Muscle of back (tissue), 11 donors: Measurements from ENCODE around the gene TATDN3. TPM values are rescaled to one million over a fixed set of nuclear protein-coding genes. Genes with fewer than 3 reads are reported as not detected.
"Not testable (repeated sequence)": the region's sequence is repeated elsewhere in the genome, so short reads cannot be mapped to it uniquely, and the experiment has no call there.

Experiments used
- DNase-seq, 3 donors: peaks; one replicate each; pipeline versions ENCODE4 v3.0.0 to v3.0.0-alpha.2; 2013
- polyA plus RNA-seq, 10 donors: library from polyadenylated mRNA; unstranded; fragments of 120-200 nt; gene quantifications; one replicate each; pipeline ENCODE4 v1.2.1, GENCODE V29; 2013; ENCODE audit not compliant: insufficient read length in 10 of 10

TATDN3 gene
- polyA plus RNA-seq, 10 donors = 8.8 to 11.9 (median 10.9) TPM

DNA sequence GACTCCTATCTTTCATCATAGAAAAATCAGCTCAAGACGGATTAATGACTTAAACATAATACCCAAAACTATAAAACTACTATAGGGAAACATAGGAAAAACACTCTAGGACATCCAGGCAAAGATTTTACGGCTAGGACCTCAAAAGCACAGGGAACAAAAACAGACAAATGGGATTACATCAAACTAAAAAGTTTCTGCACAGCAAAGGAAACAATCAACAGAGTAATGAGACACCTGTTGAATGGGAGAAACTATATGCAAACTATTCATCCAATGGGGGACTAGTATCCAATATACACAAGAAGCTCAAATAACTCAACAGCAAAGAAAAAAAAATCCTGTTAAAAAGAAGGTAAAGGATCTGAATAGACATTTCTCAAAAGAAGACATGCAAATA lies 18.7 kb upstream of the TATDN3 start:
- DNase-seq = no peak

DNA sequence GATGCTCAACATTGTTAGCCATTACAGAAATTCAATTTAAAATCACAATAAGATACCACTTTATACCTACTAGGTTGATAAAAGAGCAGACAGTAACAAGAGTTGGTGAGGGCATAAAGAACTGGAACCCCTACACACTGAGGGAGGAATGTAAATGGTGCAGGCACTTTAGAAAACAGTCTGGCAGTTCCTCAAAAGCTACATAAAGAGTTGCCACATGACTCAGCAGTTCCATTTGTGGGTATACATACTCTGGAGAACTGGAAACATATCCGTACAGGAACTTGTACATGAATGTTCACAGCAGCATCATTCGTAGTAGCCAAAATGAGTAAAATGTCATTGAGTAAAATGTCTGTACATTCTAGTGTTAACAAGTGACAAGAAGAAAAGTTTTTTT lies 17.1 kb upstream of the TATDN3 start:
- peak in 1 of 3 donors; percentile 22 for DNase-seq

DNA sequence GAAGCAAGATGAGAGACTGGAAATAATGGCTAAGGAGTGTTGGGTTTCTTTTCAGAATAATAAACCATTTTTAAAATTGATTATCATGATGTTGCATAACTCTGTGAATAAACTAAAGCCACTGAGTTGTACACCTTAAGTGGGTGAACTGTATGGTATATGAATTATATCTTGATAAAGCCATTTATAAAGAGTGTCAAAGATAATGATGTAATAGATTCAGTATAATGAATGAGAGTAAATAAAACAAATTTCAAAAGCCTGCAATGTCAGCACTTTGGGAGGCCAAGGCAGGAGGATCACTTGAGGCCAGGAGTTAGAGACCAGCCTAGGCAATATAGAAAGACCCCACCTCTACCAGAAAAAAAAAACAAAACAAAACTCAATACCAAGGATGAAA lies 16.5 kb upstream of the TATDN3 start:
- DNase-seq = no peak

DNA sequence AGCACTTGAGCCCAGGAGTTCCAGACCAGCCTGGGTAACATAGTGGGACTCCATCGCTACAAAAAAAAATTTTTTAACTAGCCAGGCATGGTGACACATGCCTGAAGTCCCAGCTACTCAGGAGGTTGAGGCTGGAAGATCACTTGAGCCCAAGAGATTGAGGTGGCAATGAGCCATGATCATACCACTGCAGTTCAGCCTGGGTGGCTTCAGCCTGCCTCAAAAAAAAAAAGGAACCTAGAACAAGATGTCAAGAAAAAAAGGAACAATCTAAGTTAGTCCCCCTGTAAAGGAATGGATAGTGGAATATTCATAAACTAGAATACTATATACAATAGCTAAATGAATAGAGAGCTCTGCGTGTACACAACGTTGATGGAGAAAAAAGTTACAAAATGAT lies 14.5 kb upstream of the TATDN3 start:
- DNase-seq = no peak

DNA sequence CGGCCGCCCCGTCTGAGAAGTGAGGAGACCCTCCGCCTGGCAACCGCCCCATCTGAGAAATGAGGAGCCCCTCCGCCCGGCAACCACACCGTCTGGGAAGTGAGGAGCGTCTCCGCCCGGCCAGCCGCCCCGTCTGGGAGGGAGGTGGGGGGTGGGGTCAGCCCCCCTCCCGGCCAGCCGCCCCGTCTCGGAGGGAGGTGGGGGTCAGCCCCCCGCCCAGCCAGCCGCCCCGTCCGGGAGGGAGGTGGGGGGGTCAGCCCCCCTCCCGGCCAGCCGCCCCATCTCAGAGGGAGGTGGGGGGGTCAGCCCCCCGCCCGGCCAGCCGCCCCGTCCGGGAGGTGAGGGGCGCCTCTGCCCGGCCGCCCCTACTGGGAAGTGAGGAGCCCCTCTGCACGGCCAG lies 12.6 kb upstream of the TATDN3 start:
- DNase-seq = not testable (repeated sequence)

DNA sequence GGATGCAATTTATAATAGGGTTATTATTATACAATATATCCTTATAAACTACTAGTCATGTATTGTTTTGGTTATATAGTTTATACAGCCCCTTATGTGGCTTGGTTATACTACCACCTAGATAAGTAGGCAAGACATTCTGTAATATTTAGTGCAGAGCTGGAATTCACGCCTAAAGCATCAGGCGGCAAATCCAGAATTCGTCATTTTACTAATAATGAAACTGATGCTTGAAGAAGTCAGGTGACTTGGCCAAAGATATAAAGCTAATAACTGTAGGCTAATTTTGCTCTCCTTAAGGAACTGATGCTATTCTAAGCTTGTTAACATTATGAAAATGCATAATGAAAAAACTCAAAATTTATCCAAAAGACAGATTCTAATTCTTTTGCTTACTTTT lies 10.9 kb upstream of the TATDN3 start:
- DNase-seq = no peak

DNA sequence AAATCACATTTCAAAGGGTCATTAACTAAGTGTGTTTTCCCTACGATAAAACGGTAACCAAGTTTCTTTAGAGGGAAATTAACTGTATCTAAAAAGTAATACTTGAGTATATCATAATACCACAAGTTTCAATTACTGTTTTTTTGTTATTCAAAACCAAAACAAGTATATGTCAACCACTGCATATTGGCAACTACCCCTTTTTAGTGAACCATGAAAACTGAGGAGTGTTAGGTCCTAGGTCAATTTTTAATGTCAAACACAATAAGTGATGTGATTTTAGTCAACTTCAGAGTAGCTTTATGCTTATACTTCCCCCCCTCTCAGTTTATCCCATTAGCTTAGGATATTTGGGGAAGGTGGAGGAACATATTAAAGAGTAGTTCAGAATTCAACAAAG lies 10.5 kb upstream of the TATDN3 start:
- no peak for DNase-seq

DNA sequence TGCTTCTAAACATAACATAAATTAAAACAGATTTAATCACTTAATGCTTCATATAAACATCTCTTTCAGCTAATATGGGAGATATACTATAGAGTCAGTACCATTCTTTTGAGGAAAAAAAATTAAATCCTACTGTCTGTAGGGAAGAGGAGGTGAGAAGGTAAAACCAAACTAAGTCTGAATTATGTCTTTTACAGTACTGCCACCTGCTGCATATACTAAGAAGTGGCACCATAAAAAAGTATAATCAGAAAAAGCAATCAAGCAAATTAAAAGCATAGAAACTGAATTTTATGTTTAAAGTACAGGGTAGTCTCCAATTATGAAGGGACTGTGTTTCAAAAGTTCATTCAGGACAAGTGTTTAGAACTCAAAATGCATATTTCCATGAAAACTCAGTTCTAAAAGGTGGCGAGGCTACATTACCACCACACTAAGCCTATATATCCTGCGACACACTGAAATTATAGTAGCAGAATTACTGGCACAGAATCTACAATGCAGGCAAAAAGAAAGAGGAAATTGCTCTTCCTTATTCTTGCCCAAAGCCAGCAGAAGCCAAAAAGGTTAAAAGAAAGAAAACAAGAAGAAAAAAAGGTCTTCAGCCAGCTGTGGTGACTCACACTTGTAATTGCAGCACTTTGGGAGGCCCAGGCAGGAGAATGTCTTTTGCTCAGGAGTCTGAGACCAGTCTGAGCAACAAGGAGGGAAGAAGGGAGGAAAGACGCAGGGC lies 9.1 kb upstream of the TATDN3 start:
- peak in 1 of 3 donors; percentile 32 for DNase-seq

DNA sequence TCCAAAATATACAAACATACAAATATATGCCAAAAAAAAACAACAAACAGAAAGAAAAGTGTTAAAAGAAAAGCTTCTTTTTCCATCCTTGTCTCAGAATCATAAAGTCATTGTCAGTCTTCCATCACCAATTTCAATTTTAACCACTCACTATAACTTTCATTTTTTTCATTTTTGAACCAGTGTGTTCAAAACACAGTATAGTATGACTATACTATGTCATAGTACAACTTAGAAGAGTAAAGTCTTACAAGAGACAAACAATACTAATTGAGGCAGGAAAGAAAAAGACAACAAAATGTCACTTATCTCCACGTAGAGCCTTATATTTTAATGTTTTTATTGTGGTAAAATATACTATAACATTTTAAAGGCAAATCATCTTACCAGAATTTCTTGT lies 7.7 kb upstream of the TATDN3 start:
- DNase-seq = no peak

DNA sequence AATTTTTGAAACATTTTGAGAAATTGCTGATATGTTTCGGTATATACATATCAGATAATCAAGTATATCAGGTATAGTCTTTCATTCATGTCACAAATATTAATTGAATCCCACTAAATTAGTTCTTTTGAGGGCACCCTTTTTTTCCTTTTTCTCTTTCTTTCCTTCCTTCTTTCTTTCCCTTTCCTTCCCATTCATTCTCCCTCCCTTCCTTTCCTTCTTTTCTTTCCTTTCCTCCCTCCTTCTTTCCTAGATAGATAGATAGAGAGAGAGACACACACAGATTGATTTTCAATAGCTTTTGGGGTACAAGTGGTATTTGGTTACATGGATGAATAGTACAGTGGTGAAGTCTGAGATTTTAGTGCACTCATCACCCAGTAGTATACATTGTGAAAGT lies 5.8 kb upstream of the TATDN3 start:
- no peak for DNase-seq

DNA sequence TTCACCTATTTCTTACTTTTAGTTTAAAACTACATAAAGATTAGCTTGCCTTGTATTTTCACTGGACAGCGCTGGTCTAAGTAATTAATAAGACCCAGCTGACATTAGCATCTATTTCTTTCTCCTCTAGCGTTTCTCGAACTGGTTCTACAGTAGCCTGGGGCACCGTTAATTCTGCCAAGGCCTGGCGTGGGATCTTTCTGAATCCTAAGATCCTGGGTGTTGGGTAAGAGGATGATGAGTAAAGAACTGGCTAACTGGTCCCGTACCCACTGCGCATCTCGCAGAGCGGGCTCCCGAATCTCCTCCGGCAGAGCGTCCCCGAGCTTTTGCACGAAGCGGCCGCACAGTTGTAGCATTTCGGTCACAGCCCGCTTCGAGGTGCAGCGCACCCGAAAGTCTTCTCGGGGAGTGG lies 426 bp upstream of the TATDN3 start:
- DNase-seq = no peak

DNA sequence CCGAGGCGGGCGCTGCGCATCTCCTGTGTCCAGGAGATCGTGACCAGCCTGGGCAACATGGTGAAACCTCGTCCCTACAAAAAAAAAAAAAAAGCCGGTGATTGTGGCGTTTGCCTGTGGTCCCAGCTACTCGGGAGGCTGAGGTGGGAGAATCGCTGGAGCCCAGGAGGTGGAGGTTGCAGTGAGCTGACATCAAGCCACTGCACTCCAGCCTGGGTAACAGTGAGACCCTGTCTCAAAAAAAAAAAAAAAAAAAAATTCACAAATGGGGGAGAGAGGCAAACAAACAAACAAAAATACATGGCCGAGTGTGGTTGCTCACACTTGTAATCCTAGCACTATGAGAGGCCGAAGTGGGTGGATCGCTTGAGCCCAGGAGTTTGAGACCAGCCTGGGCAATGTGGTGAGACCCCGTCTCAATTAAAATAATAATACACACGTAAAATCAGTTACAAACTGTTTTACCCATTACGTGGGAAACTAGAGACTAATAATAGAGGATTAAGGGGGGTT lies 758 bp downstream of the TATDN3 start:
- DNase-seq = peak in 1 of 3 donors; percentile 22

DNA sequence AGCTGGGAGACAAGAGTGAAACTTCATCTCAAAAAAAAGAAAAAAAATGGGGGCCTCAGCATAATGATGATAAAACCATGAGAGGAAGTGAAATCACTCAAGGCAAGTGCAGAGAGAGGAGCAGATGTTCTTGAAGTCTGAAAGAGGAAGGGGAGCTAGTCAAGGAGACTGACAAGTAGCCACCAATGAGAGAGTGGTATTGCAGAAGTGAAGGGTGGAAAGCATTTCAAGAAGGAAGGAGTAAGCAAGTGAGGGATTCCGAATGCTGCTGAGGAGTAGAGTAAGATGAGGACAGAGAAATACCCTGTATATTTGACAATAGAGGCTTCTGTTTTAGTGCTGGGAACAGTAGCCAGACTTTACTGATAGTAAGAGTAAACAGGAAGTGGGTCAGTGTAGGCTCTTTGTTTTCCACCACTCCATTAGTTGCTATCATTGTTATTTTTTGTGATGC lies 2.9 kb downstream of the TATDN3 start:
- DNase-seq = peak in 2 of 3 donors; percentile 9 to 31

DNA sequence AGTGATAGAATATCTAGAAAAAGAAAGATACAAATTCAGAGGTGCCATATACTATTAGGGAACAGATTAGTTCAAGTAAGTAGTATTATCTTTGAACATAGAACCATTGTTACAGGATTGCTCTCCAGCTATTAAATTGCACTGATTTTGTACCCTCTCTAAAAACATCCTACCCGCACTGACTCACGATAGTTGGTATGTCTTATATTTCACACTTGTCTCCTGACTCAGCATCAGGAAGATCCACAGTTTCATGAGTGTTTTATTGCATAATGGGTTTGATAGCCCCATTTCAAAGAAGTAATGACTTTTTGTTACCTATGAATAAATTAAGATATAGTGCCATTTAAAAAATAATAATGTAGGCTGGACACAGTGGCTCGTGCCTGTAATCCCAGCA lies 6.0 kb downstream of the TATDN3 start:
- no peak for DNase-seq

DNA sequence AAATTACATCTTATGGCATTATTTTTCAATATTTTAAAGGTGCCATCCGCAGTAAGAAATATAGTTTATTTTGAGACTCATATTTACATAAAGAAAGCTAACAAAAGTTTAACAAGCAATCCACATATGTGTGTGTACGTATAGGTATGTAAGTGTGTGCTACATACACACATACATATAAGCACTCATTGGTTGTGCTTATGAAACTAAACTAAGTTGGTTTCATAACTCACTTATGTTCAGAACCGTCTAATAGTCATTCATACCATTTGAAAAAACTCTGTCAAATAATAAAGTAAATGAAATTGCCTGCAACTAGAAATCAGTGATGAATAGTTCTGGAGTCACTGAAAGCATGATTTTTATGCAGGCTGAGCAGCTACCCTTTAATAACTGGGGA lies 14.1 kb downstream of the TATDN3 start:
- DNase-seq = no peak

DNA sequence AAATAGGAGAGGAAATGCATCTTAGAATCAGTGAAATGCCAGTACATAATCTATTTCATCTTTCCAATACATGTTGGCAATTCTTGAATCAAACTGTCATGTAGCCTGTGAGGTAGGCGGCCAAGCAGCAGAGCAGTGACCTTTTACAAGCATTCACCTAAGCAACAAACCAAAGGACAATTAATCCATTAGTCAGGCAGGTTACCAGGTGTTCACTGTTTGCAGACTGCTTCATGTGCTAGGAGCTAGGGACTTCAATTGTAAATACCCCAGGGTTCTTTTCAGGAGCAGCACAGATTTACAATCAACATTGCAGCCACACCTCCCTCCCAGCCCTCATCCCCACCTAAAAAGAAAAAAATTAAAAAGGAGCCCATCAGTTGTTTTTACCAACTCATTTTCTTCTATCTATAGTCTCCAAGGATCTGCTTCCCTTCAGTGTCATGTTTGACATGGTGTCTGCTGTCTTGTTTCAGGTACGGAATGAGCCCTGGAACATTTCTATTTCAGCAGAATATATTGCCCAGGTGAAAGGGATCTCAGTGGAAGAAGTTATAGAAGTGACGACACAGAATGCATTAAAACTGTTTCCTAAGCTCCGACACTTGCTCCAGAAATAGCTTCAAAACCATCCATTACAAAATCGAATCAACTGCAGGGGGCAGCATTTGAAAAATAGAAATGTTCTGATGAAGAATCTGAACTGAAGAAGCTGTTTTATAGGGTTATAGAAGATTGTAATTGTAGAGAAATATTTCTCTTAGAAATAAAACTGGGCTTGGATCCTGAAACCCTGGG lies 23.0 kb downstream of the TATDN3 start:
- DNase-seq = peak; percentile 20 to 45 (median 37)

DNA sequence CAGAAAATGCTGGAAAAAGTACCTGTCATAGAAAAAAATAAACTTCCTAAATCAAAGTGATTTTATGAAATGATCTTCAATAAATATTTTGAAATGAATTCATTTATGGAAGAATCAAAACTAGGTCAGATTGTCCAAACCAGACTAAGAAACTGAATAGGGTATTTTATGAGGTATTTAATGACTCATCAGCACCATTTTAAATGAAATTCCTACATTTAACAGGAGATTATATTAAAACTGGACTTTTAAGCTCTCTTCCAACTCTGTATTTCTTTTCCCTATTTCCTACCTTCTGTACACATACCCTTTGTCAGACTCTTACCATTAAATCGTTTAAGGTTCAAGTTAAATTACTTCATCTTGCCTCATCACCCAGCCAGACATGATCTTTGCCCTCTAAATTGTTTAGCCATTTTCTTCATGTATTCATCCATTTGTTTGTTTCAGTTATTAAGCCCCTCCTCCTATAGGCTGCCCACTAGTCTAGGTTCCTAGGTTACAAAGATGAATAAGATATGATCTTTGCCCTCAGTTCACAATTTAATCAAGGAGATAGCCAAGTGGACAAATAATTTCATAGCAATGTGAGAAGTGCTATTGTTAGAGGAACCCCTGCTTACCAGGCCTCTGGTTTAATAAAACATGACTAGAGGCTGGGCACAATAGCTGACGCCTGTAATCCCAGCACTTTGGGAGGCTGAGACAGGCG lies 25.0 kb downstream of the TATDN3 start:
- DNase-seq = no peak

DNA sequence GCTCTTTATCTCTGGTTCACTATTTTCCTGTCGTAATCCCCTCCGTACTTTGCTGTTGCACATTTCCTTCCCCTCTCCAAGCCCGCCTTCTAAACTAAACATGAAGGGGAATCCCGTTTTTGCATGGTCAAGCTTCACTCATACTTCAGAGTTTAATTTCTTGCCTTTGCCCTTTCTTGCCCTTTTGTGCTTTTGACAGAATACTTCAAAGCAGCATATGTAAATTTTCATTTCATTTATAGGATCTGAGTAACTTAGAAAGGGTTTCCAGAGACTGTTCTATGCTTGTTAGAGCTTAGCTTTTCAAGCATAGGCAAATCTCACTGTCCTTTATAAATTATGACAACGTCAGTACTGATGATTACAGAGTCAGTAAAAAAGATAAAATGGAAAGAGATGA lies 28.0 kb downstream of the TATDN3 start:
- no peak for DNase-seq

DNA sequence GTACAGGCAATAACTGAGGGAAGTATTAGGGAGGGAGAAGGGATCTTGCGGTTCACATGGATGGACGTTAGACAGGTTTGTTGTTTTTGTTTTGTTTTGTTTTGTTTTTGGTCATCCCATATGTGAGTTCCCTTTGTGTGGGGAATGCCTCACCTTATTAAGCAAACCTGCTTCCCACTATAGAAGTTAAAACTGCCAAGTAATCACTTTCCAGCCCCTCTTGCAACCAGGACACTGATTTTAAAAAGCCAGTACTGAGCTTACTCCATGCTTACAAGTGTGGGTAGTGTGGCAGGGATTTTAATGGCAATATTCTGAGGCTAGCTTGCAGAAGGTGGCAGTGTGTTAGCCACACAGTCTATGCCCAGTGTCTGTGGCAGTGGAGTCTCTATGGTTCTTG lies 29.3 kb downstream of the TATDN3 start:
- no peak for DNase-seq

DNA sequence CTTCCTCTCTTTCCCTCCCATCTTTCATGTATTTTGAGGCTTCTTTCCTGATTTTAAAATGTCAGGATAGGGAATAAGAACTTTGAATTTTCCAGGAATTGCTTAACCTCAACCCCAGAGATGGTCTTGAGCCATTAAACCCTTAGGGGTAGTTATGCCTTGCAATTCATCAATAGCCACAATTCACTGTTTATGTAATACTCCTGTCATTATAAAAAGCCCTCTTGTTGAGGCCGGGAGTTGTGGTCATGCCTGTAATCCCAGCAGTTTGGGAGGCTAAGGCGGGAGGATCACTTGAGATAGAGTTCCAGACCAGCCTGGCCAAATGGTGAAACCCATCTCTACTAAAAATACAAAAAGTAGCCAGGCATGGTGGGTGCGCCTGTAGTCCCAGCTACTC lies 31.3 kb downstream of the TATDN3 start:
- no peak for DNase-seq

DNA sequence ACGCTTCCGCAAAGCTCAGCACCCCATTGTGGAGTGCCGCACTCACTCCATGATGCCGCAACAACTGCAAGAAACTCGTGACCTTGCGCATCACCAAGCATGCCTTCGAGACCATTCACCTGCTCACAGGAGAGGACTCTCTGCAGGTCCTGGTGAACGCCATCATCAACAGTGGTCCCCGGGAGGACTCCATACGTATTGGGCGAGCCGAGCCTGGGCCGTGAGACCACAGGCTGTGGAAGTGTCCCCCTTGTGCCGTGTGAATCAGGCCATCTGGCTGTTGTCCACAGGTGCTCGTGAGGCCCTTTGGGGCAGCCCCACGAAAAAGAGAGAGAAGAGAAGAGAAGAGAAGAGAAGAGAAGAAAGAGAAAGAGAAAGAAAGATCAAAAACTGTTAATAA lies 32.5 kb downstream of the TATDN3 start:
- DNase-seq = no peak

DNA sequence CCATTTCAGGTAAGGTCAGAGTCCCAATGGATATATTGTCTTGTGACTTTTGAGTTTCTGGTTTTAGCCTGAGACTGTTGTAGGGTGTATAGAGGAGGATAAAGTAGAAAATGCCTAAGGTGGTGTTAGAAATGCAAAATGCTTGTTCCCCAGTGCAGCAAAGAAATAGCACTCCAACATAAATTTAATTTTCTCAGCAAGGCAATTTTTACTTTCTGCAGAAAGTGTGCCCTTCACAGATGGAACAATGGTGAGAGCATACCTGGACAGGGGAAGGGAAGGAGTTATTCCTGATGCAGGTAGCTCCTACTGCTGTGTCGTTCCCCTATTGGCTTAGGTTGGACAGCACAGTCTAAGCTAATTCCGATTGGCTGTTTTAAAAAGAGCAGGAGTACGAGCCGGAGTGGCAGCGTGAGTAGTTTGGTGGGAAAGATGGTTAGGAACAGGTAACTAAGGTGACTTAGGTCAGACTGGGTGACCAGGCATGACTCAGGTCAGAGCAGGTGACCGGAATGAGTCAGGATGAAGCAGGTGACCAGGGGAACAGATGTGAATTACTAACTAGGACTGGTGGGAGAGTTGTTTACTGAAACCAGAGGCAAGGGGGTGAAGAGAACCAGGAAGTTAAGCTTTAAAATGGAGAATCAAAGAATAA lies 34.2 kb downstream of the TATDN3 start:
- DNase-seq = no peak
